Effector memory CD8-positive, alpha-beta T cell (primary cell): Measurements from ENCODE around the gene RRBP1.
A peak's percentile ranks its signal among the peaks of the same experiment; 100 is the strongest.

ENCODE experiments used
- ATAC-seq: fragments of 150-1000 bp; cut with Tn5 transposase; replicated peaks from 2 replicates; pipeline ENCODE4 v1.10.0; 2021; ENCODE audit warnings: mild to moderate bottlenecking, moderate library complexity
- DNase-seq, 3 experiments: peaks; one replicate each; pipeline ENCODE4 v3.0.0; 2021
- H3K27ac Mint-ChIP-seq, 2 donors: one replicate each; pipeline ENCODE4 v1.8.0; 2022; ENCODE audit warnings: mild to moderate bottlenecking in 2 of 2, mixed read lengths in 2 of 2, moderate library complexity in 2 of 2
- H3K27me3 Mint-ChIP-seq, 2 donors: one replicate each; pipeline ENCODE4 v1.8.0; 2022; ENCODE audit warnings: mixed read lengths in 2 of 2
- H3K36me3 Mint-ChIP-seq: one replicate; pipeline ENCODE4 v1.8.0; 2022; ENCODE audit warnings: mild to moderate bottlenecking, moderate library complexity, mixed read lengths; ENCODE audit not compliant: insufficient read depth
- H3K4me1 Mint-ChIP-seq, 2 donors: one replicate each; pipeline ENCODE4 v1.8.0; 2022; ENCODE audit warnings: low read depth in 2 of 2, mixed read lengths in 2 of 2
- H3K4me3 Mint-ChIP-seq, 2 donors: one replicate each; pipeline ENCODE4 v1.8.0; 2022; ENCODE audit warnings: mild to moderate bottlenecking in 2 of 2, mixed read lengths in 2 of 2, moderate library complexity in 2 of 2
- H3K9me3 Mint-ChIP-seq, 2 donors: one replicate each; pipeline ENCODE4 v1.8.0; 2022; ENCODE audit warnings: mixed read lengths in 2 of 2

RRBP1 gene

GRCh38 chr20:17608701-17609497 lies 73.1 kb downstream of the RRBP1 start:
- peaks cover 24 to 36% of the 10 kb centered on the region in 2 donors for H3K4me1 Mint-ChIP-seq
- ATAC-seq (no peak), DNase-seq (no peak)
- peak overlapping the region; percentile 88 to 95 for H3K27ac Mint-ChIP-seq
- no peaks in the 10 kb centered on the region for H3K27me3 Mint-ChIP-seq
- H3K9me3 Mint-ChIP-seq: no peaks in the 10 kb centered on the region
- H3K36me3 Mint-ChIP-seq: peaks cover 32% of the 10 kb centered on the region
- H3K4me3 Mint-ChIP-seq: peak overlapping the region in 1 of 2 donors; percentile 79

- DNase-seq (no peak), ATAC-seq (no peak)
- no peaks in the 10 kb centered on the region for H3K27me3 Mint-ChIP-seq
- no peak overlapping the region for H3K27ac Mint-ChIP-seq
- peaks cover 43% of the 10 kb centered on the region for H3K36me3 Mint-ChIP-seq
- H3K4me1 Mint-ChIP-seq: peaks cover 21% of the 10 kb centered on the region in 2 donors
- H3K4me3 Mint-ChIP-seq: no peak overlapping the region
- H3K9me3 Mint-ChIP-seq: no peaks in the 10 kb centered on the region
Measured at GRCh38 chr20:17606001-17606400, 76.0 kb downstream of the RRBP1 start.

GRCh38 chr20:17605131-17605660 lies 76.8 kb downstream of the RRBP1 start:
- Mint-ChIP-seq H3K4me3 (no peak overlapping the region), H3K27me3 (no peaks in the 10 kb centered on the region), H3K4me1 (peaks cover 13 to 21% of the 10 kb centered on the region in 2 donors), H3K36me3 (peaks cover 45% of the 10 kb centered on the region), H3K27ac (no peak overlapping the region), H3K9me3 (no peaks in the 10 kb centered on the region)
- no peak for DNase-seq
- ATAC-seq: no peak

GRCh38 chr20:17602493-17602892 lies 79.5 kb downstream of the RRBP1 start:
- Mint-ChIP-seq H3K27me3 (no peaks in the 10 kb centered on the region), H3K27ac (no peak overlapping the region), H3K4me1 (peaks cover 8 to 18% of the 10 kb centered on the region in 2 donors), H3K36me3 (peaks cover 35% of the 10 kb centered on the region), H3K9me3 (no peaks in the 10 kb centered on the region), H3K4me3 (no peak overlapping the region)
- DNase-seq (no peak), ATAC-seq (no peak)

GRCh38 chr20:17601957-17602356 lies 80.1 kb downstream of the RRBP1 start:
- peak overlapping the region; percentile 33 to 44 for H3K27ac Mint-ChIP-seq
- H3K36me3 Mint-ChIP-seq: peaks cover 35% of the 10 kb centered on the region
- H3K4me1 Mint-ChIP-seq: peaks cover 8 to 23% of the 10 kb centered on the region in 2 donors
- DNase-seq: no peak
- no peaks in the 10 kb centered on the region for H3K9me3 Mint-ChIP-seq
- no peak for ATAC-seq
- no peak overlapping the region for H3K4me3 Mint-ChIP-seq
- H3K27me3 Mint-ChIP-seq: no peaks in the 10 kb centered on the region

- Mint-ChIP-seq H3K9me3 (no peaks in the 10 kb centered on the region), H3K27me3 (no peaks in the 10 kb centered on the region), H3K4me1 (peaks cover 28 to 52% of the 10 kb centered on the region in 2 donors), H3K4me3 (no peak overlapping the region), H3K27ac (peak overlapping the region in 1 of 2 donors; percentile 6), H3K36me3 (peaks cover 20% of the 10 kb centered on the region)
- ATAC-seq (no peak), DNase-seq (no peak)
Measured at GRCh38 chr20:17598013-17598550, 84.0 kb downstream of the RRBP1 start.

- Mint-ChIP-seq H3K36me3 (peaks cover 11% of the 10 kb centered on the region), H3K4me1 (peaks cover 33 to 48% of the 10 kb centered on the region in 2 donors), H3K4me3 (no peak overlapping the region), H3K27ac (no peak overlapping the region), H3K9me3 (no peaks in the 10 kb centered on the region), H3K27me3 (no peaks in the 10 kb centered on the region)
- DNase-seq: no peak
- ATAC-seq: no peak
Measured at GRCh38 chr20:17595856-17596255, 86.2 kb downstream of the RRBP1 start.

GRCh38 chr20:17594443-17594842 lies 87.6 kb downstream of the RRBP1 start:
- DNase-seq: no peak
- Mint-ChIP-seq H3K4me3 (no peak overlapping the region), H3K27me3 (no peaks in the 10 kb centered on the region), H3K9me3 (no peaks in the 10 kb centered on the region), H3K27ac (no peak overlapping the region), H3K4me1 (peaks cover 37 to 48% of the 10 kb centered on the region in 2 donors), H3K36me3 (peaks cover 6% of the 10 kb centered on the region)
- ATAC-seq: no peak

- H3K4me1 Mint-ChIP-seq: peaks cover 35 to 50% of the 10 kb centered on the region in 2 donors
- H3K9me3 Mint-ChIP-seq: no peaks in the 10 kb centered on the region
- no peaks in the 10 kb centered on the region for H3K27me3 Mint-ChIP-seq
- no peak overlapping the region for H3K27ac Mint-ChIP-seq
- H3K36me3 Mint-ChIP-seq: peaks cover 6% of the 10 kb centered on the region
- ATAC-seq: no peak
- no peak overlapping the region for H3K4me3 Mint-ChIP-seq
- DNase-seq: no peak
Measured at GRCh38 chr20:17593902-17594301, 88.1 kb downstream of the RRBP1 start.

GRCh38 chr20:17590245-17590644 lies 91.8 kb downstream of the RRBP1 start:
- no peak for DNase-seq
- H3K36me3 Mint-ChIP-seq: peaks cover 8% of the 10 kb centered on the region
- no peaks in the 10 kb centered on the region for H3K27me3 Mint-ChIP-seq
- H3K27ac Mint-ChIP-seq: peak overlapping the region in 1 of 2 donors; percentile 27
- ATAC-seq: no peak
- H3K4me3 Mint-ChIP-seq: no peak overlapping the region
- no peaks in the 10 kb centered on the region for H3K9me3 Mint-ChIP-seq
- H3K4me1 Mint-ChIP-seq: peaks cover 21 to 26% of the 10 kb centered on the region in 2 donors

GRCh38 chr20:17589161-17589834 lies 92.7 kb downstream of the RRBP1 start:
- H3K4me1 Mint-ChIP-seq: peaks cover 18 to 24% of the 10 kb centered on the region in 2 donors
- DNase-seq: no peak

GRCh38 chr20:17587824-17588223 lies 94.2 kb downstream of the RRBP1 start:
- Mint-ChIP-seq H3K27ac (peak overlapping the region; percentile 2 to 55), H3K9me3 (no peaks in the 10 kb centered on the region), H3K27me3 (no peaks in the 10 kb centered on the region), H3K4me3 (no peak overlapping the region), H3K36me3 (peaks cover 16% of the 10 kb centered on the region), H3K4me1 (peaks cover 12 to 16% of the 10 kb centered on the region in 2 donors)
- ATAC-seq: no peak
- no peak for DNase-seq

More at GRCh38 chr20:17589161-17589834, 92.7 kb downstream of the RRBP1 start:
- no peak for ATAC-seq
- H3K4me3 Mint-ChIP-seq: no peak overlapping the region
- H3K36me3 Mint-ChIP-seq: peaks cover 14% of the 10 kb centered on the region
- no peaks in the 10 kb centered on the region for H3K9me3 Mint-ChIP-seq
- H3K27me3 Mint-ChIP-seq: no peaks in the 10 kb centered on the region
- no peak overlapping the region for H3K27ac Mint-ChIP-seq

GRCh38 chr20:17587148-17587547 lies 94.9 kb downstream of the RRBP1 start:
- DNase-seq (no peak), ATAC-seq (no peak)
- Mint-ChIP-seq H3K9me3 (no peaks in the 10 kb centered on the region), H3K4me1 (peaks cover 13 to 18% of the 10 kb centered on the region in 2 donors), H3K27ac (peak overlapping the region in 1 of 2 donors; percentile 2), H3K4me3 (no peak overlapping the region), H3K36me3 (peaks cover 16% of the 10 kb centered on the region), H3K27me3 (no peaks in the 10 kb centered on the region)
